ENCODE data around the gene HPS4.

The HPS4 gene

GRCh38 chr22:26499188-26499703 lies 15.7 kb upstream of the HPS4 start:
- DNase-seq (ENCODE audit: low read depth), result no peak

- DNase-seq (ENCODE audit: low read depth), result no peak
Observed at GRCh38 chr22:26496456-26496855, 12.9 kb upstream of the HPS4 start.

GRCh38 chr22:26494506-26494905 lies 10.9 kb upstream of the HPS4 start:
- DNase-seq (ENCODE audit: low read depth), result no peak

- DNase-seq (ENCODE audit: low read depth), result no peak
Observed at GRCh38 chr22:26492220-26492619, 8.6 kb upstream of the HPS4 start.

DNA sequence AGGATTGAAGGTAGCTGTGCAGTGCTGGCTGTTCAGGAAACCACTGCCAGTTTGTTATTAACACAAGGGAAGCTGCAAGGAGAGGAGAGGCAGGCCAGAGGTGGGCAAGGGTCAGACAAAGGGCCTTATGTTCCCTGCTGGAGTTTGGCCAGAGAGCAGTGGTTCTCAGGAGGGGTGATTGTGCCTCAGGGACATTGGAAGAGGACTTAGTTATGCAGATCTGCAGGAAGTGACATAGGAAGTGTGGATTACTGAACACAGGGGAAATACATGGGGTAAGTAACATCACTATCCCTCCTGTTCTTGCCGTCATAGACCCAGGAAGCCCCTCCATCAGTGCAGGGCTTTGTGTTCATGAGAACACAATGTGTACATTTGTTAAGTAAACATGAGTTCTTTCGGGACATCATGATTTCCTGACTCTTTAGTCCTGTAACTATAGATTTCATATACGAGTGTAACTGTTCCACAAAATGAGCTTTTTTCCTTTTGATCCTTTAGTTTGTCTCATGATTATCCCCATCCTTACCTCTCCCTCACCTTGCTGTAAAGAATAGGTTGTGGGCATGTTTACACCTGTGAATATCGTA lies 6.0 kb upstream of the HPS4 start:
- DNase-seq (ENCODE audit: low read depth), result no peak

- DNase-seq (ENCODE audit: low read depth), result no peak
Observed at GRCh38 chr22:26487996-26488395, 4.4 kb upstream of the HPS4 start.

- DNase-seq (ENCODE audit: low read depth), result no peak
Observed at GRCh38 chr22:26486394-26486793, 2.8 kb upstream of the HPS4 start.

DNA sequence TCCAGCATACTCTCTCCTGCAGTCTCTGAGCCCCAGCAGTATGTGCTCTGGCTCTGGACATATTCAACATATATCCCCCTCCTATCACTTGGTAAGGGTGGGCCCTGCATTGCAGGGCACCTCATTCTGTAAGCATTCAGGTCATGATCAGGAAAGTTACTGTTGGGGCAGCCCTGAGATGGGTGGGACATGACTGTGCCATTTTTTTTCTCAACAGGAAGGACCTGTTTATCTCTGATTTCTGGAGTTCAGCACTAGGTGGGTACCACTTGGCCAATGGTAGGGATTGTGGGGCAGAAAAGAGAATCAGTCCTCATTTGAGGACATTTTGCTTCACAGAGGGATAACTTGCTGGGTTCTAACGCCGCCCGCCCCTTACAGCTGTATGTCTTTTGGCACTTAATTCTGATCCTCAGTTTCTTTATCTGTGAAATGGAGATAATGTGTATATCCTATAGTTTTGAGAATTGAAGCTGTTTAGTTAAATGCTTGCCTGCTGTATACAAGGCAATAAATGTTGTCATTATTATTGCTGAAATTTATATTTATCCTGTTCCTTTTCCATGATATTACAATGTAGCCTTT lies 2.3 kb upstream of the HPS4 start:
- DNase-seq (ENCODE audit: low read depth), result no peak

- DNase-seq (ENCODE audit: low read depth), result no peak
Observed at GRCh38 chr22:26485013-26485412, 1.4 kb upstream of the HPS4 start.

GRCh38 chr22:26484360-26484706 lies 750 bp upstream of the HPS4 start:
- peak; percentile 14 for DNase-seq (ENCODE audit: low read depth)

- no peak for DNase-seq (ENCODE audit: low read depth)
Observed at GRCh38 chr22:26483043-26483438, 542 bp downstream of the HPS4 start.

- DNase-seq (ENCODE audit: low read depth), result no peak
Observed at GRCh38 chr22:26482161-26482560, 1.4 kb downstream of the HPS4 start.

- no peak for DNase-seq (ENCODE audit: low read depth)
Observed at GRCh38 chr22:26481694-26482093, 1.9 kb downstream of the HPS4 start.

DNA sequence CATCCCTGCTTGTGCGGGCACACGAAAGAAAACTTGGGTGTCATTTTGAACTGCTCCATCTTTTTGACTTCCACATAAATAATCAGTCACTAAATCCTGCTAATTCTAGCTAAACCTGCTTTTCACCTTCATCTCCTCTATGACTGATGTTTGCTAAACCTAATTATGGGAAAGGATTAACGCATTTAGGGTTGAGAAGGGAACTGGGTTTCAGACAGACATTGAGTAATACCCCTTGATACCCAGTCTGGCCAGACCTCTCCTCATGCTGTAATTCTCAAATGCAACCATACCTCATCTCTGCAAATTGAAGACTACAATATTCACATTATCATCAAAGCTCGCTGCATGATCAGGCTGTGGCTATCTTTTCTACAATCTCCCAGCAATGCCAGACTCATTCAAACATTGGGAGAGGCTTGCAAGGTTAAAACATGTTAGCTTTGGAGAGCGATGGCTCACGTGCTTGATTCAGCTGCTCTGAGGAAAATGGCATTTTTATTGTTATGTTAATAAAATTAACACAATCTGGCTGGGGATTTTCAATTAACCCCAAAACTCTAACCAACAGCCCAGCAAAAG lies 2.4 kb downstream of the HPS4 start:
- no peak for DNase-seq (ENCODE audit: low read depth)

DNA sequence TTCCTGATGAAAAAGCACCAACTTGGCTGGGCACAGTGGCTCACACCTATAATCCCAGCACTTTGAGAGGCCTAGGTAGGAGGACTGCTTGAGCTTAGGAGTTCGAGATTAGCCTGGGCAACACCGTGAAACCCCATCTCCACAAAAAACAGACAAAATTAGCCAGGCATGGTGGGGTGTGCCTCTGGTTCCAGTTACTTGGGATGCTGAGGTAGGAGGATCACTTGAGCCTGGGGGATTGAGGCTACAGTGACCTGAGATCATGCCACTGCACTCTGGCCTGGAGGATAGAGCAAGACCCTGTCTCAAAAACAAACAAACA lies 3.0 kb downstream of the HPS4 start:
- no peak for DNase-seq (ENCODE audit: low read depth)

GRCh38 chr22:26479792-26480610 lies 3.6 kb downstream of the HPS4 start:
- DNase-seq (ENCODE audit: low read depth), result no peak

GRCh38 chr22:26479043-26479791 lies 4.4 kb downstream of the HPS4 start:
- no peak for DNase-seq (ENCODE audit: low read depth)

GRCh38 chr22:26477341-26477731 lies 6.2 kb downstream of the HPS4 start:
- no peak for DNase-seq (ENCODE audit: low read depth)

DNA sequence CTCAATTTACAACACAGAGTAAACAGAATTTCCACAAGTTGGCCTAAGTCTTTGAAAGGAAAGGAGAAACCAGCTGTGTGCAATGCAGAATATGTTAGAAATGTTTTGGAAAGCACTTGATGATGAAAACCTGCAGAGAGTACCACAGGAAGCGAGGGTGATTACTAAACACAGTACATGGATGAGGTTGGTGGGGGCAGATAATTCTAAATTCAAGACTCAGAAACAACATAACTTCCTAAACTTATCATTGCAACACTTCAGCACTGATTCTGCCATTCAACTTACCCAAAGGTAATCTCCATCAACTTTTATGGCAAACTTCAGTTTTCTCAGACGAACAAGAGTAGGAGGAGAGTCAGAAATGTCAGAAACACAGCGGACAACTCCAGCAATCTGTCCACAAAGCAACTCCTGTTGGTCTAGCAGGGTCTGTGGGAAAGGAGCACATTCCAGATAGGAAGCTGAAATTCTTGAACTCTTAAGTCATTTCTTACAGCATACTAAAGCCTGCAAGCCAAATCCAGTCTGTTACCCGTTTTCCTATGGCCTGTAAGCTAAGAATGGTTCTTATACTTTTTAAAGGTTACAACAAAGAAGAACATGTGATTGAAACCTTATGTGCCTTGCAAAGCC lies 6.8 kb downstream of the HPS4 start:
- DNase-seq (ENCODE audit: low read depth), result no peak

DNA sequence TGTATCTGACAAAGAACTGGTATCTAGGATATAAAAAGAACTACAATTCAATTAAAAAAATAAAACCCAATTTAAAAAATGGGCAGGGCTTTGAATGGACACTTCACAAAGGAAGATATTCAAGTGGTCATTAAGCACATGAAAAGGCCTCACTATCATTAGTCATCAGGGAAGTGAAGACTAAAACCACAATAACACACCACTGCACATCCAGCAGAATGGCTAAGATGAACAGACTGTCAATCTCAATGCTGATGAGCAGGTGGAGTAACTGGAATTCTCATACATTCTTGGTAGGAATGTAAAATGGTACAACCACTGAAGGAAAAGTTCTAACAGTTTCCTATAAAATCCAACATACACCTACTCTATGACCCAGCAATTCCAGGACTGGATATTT lies 8.9 kb downstream of the HPS4 start:
- no peak for DNase-seq (ENCODE audit: low read depth)

DNA sequence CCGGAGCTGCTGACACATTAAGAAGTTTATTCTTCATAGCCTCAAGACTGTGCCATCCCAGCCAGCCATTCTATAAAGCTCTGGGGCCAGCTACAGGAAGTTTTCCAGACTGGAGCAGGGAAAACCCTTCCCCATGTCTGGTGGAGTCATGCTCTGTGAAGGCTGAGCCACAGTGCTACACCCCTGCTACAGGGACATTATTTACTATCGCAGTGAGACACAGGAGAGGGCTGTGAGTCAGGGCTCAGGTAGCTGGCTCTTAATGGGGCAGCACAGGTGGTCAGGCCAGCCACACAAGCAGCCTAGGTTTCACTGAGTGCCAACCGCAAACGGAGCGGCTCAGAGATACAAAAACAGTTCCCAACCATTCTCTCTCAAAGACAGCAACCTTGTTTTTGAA lies 12.1 kb downstream of the HPS4 start:
- no peak for DNase-seq (ENCODE audit: low read depth)

DNA sequence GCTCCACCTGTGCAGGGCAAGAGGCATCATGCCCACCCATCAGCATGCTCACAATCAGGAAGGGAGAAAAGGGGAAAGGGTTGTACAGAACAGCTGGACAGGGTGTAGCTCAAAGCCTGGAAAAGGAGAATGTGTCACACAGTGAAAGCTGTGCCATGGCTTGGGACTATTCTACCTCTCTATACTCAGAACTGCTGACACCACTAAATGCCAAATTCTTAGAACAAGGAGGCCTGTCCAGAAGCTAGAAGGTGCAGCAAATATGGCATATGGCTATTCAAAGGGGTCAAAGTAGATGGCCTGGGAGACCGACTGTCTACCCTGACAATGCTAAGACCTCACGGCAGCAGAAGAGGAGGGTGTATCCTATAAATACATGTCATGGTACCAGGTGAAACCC lies 12.8 kb downstream of the HPS4 start:
- DNase-seq (ENCODE audit: low read depth), result no peak
